CD4-positive, alpha-beta T cell treated with Interferon gamma for 1 hour (primary cell): Measurements from ENCODE around the gene GPR183.
A peak's percentile ranks its signal among the peaks of the same experiment; 100 is the strongest.

ENCODE experiments used
- DNase-seq: peaks from one replicate; pipeline ENCODE4 v3.0.0-alpha.2; 2020

GPR183 gene

GRCh38 chr13:99311137-99311536 is 3.9 kb upstream of the GPR183 start:
- no peak for DNase-seq

DNA sequence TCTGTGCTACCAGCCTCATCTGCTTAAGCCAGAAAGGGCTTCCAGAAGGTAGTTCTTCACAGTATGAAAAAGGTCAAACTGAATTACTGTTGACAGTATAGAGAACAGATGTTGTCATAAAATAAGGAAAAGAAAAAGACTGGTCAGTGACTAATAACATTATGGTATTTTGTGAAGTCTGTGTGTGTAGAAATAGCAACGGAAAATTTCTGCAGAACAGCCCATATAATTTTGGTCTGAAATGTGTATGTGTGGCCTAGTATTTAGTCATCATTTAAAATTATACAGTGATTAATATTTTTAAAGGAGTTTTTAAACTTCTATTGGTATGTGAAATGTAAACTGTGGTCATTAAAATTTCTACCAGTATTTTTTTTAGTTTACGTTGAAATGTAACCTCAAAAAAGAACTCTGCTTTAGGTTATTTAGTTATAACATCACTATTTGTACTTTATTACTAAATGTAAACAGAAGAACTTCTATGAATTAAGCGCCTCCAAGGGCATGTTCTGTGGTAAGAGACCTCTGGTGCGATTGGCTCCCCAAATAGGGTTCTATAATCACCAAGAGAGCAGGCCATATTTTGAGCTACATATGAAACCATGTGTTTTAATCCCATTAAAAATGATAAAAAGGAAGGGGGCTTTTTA is 3.3 kb upstream of the GPR183 start:
- no peak for DNase-seq

- DNase-seq = no peak
Measured at GRCh38 chr13:99308471-99309087, 1.4 kb upstream of the GPR183 start.

- DNase-seq = no peak
Measured at GRCh38 chr13:99307648-99308339, 595 bp upstream of the GPR183 start.

DNA sequence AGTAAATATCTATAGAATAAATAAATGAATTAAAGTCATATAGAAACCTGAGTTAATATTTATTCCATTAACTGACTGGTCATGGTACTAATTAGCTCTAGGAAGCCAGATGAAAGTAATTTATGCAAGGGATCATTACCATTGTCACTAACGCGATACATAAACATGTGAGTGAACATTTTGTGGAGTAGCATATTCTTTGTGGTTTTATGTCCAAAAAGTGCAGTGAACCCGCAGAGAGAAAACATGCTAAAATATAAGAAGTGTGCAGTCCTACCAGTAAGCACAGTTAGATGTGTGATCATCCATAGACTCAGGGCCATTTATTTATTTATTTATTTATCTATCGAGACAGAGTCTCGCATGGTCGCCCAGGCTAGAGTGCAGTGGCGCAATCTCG is 1.6 kb downstream of the GPR183 start:
- no peak for DNase-seq

DNA sequence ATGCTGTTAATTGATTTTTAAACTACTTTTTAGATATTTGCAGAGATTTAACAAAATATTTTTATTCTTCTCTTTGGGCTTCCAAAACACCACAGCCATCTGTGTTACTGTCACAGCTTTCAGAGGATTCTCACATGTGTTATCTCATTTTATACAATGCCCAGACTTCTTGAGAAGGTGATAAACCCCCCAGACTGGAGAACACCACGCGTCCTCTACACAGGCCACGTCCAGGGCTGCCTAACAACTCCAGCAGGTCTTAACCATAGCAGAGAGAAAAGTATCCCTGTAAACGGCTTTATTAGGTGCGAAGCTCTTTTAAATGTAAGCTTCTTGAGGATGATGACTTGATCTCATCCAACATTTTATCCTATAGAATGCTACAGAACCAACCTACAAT is 2.0 kb downstream of the GPR183 start:
- no peak for DNase-seq

DNA sequence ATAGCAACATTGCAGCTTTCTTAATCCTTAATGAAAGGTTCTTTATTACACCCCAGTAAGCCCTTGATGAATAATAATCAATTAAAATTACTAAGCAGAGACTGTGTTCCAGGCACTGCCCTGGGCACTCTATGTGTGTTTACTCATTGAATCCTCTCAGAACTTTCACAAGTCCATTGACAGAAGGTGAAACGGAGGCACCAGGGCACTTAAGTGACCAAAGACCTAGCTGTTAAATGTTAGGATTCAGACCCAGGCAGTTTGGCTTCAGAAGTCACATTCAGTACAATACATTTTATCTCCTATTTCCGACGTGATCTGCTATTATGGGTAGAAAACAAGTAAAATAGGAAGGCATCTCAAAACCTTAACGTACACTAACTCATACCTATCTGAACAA is 2.7 kb downstream of the GPR183 start:
- DNase-seq = no peak

- DNase-seq = peak; percentile 54
Measured at GRCh38 chr13:99303863-99304521, 3.2 kb downstream of the GPR183 start.

GRCh38 chr13:99302637-99303505 is 4.3 kb downstream of the GPR183 start:
- DNase-seq = no peak

GRCh38 chr13:99301913-99302636 is 5.1 kb downstream of the GPR183 start:
- no peak for DNase-seq

DNA sequence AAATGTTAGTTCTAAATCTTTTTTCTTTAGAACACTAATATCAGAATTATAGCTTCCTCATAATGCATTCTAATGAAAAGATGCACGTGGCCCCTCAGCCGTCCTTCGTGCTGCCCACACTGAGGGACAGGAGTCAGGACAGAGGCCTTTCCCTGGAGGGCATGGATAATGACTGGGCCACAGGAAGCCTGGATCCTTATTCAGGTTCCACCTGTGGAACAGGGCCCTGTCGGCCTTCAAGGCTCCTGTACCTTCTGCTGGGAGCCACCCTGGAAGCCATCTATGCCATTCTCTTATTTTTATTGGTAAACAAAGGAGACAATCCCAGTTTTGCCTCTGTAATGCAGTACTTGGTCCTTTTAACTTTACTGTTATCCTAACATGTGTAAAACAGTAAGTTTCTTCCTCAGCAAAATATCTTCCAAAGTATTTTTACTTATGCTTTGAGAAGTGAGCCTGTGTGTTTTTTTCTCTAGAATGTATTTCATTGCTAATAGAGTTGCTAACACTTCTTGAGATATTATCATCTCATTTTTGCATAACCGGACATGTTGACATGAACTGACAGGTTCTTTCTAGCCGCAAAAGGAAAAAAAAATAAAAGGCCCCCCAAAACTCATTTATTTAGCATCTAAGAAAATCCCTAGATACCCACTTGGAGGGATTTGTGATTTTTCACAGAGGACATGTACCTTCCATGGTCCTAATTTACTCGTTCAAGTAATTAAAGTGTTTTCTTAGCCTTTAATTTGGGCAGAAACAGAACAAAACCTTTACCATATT is 6.0 kb downstream of the GPR183 start:
- DNase-seq = no peak

DNA sequence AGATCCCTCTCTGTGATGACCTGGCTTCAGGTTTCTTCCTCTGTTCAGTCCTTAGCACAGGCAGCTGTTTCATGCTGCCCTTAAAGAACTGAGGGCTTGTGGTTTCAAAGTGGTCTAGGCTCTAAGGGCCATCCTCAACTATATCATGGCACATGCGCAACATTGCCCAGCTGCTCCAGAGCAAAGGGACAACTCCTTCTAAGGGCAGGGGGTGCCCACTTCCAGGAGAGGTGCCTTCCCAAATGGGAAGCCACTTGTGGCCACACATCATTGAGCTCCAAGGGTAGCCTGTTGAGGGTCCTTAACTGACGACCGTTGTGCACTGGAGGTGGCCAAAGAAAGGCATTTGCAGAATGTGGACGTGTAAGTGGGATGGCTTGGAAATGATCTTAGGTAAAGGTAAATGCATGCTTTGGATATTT is 7.3 kb downstream of the GPR183 start:
- DNase-seq = no peak

GRCh38 chr13:99299256-99299919 is 7.8 kb downstream of the GPR183 start:
- no peak for DNase-seq

- no peak for DNase-seq
Measured at GRCh38 chr13:99298056-99298455, 9.1 kb downstream of the GPR183 start.

DNA sequence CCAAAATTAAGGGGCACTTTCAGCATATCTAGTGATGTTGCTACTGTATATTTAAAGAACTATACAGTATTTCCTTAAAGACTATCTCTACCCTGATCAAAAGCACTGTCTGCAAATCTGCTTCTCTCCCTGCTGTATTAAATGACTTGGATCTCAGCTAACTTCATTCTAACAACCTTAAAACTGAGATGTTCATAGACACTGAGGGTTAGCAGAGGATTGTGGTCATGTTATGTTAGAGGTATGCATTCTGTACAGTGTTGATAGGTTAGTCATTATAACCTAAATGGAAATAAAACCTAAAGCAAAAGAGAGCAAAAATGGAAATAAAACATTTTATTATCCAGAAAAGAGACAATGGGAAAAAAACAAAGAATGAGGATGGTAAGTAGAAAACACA is 9.9 kb downstream of the GPR183 start:
- no peak for DNase-seq

DNA sequence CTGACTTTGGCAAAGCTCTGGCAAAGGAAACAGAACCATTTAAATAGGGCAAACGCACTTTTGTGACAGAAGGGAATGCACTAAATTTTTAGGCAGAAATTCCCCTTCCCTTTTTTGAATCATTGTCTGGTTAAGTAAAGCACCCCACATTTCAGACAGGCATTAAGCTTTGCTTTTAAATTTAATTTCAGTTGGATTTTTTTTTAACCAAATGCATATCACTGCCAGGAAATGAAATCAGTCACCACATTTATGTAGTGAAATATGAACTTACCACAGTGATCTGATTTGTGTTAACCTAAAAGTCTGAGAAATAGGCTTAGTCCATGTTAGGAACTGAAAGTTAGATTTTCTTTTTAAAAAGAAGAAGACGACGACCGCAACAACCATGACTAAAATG is 10.8 kb downstream of the GPR183 start:
- DNase-seq = no peak

GRCh38 chr13:99295488-99296252 is 11.5 kb downstream of the GPR183 start:
- no peak for DNase-seq

DNA sequence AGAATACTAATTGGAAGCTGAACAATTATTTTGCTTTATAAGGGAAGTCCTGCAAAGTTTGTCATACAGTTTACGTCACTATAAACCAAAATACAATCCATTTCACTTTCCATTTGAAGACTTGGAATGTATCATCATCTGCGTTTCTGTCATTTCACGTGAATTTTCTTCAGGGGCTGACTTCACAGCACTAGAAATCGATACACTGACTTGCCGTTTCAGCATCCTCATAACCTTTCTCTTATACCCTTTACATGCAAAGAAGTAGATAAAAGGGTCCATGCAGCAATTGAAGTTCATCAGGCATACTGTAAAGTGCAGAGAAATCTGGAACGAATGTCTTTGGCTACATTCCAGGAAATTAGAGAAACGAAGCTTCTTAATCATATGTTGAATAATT is 12.2 kb downstream of the GPR183 start:
- no peak for DNase-seq

DNA sequence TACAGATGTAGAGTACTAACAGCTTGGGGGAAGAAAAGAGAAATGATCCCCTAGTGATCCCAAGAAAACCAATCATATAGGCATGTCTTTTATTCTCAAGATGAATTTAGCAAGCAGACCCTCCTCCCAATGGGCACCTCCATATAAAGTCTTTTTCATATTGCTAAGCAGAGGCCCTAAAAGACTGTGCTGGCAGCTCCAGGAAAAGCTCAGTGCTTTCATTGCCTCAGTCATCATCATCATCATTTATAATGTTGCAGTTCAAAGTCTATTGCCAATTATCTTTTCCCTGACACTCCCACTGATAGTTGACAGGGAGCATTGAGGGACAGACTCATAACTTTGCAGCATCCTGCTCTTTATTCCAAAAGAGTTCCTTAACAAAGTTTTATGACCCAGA is 13.0 kb downstream of the GPR183 start:
- no peak for DNase-seq

DNA sequence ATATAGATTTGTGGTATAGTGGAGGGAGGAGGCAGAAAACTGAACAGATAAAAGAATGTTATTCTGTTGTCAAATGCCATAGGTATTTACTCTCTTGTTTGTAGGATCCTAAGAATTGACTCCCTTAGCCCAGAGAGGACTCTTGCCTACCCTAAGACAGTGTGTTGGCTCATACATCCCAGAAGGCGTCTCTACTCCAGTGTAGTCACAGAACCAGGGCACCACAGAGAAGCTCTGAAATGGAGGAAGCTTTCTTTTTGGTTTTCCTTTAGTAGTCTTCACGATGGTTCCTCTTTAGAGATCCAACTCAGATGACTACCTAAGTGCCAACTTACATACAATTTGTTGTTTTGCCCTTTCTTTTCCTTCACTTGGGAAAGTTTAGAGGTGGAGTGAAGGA is 14.0 kb downstream of the GPR183 start:
- DNase-seq = no peak
